ENCODE data around the gene IFRD2.
"Not testable (repeated sequence)": the region's sequence is repeated elsewhere in the genome, so short reads cannot be mapped to it uniquely, and the experiment has no call there.

The IFRD2 gene

DNA sequence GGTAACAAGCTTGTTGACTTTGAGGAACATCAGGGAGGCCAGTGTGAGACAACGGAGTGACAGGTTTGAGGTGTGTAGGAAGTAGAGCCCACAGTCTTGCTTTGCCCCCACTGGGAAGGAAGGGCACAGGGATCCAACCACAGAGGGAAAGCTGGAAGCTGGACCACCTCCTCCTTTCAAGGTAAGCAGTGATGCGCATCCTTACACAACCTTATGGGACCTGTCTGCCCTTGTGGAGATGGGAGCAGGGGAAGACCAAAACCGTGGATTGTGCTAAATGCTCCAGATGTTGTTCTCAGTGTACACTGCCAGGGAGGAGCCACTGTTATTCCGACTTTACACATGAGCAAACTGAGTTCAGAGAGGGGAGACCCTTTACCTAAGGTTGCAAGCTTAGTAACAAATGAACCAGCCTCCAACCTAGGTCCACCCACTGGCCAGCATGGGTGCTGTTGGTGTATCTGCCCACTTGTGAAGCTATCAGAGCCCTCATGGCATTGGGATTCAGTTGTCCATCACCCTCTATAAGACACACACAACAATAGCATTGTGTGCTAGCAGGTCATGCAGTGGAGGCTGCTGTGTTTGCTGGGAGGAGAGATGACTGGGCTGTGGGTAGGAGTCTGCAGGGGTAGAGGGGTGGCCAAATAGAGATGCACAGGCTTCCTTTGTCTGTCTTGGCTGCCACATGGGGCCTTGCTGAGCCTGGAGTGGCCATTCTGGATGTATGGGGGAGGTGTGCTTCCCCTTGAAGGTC, 13.9 kb downstream of the IFRD2 start:
- no peak for DNase-seq

DNA sequence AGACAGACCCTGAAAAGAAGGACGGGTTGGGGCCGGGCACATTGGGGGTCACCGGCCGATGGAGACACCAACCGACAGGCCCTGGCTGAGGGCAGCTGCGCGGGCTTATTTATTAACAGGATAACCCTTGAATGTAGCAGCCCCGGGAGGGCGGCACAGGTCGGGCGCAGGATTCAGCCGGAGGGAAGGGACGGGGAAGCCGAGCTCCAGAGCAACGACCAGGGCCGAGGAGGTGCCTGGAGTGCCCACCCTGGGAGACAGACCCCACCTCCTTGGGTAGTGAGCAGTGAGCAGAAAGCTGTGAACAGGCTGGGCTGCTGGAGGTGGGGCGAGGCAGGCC, 15.5 kb downstream of the IFRD2 start:
- DNase-seq, result no peak

DNA sequence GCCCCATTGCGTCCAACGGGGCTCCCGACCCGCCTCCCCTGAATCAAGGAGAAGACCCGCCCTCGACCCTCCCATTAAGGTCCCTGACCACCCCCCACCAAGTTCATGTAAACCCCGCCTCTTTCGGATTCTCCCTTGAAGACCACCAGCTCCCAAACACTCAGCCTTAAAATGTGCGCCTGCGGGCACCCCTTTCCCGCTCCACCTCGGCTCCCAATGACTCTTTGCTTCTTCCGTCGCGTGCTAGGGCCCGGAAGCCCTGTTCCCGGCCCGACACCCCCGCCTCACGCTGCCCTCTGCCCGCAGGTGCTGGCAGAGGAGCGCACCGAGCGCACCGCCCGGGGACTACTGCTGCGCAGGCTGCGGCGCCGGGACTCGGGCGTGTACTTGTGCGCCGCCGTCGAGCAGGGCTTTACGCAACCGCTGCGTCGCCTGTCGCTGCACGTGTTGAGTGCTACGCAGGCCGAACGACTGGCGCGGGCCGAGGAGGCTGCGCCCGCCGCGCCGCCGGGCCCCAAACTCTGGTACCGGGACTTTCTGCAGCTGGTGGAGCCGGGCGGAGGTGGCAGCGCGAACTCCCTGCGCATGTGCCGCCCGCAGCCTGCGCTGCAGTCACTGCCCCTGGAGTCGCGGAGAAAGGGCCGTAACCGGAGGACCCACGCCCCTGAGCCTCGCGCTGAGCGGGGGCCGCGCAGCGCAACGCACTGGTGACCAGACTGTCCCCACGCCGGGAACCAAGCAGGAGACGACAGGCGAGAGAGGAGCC, 16.1 kb downstream of the IFRD2 start:
- peak; percentile 57 for DNase-seq

DNA sequence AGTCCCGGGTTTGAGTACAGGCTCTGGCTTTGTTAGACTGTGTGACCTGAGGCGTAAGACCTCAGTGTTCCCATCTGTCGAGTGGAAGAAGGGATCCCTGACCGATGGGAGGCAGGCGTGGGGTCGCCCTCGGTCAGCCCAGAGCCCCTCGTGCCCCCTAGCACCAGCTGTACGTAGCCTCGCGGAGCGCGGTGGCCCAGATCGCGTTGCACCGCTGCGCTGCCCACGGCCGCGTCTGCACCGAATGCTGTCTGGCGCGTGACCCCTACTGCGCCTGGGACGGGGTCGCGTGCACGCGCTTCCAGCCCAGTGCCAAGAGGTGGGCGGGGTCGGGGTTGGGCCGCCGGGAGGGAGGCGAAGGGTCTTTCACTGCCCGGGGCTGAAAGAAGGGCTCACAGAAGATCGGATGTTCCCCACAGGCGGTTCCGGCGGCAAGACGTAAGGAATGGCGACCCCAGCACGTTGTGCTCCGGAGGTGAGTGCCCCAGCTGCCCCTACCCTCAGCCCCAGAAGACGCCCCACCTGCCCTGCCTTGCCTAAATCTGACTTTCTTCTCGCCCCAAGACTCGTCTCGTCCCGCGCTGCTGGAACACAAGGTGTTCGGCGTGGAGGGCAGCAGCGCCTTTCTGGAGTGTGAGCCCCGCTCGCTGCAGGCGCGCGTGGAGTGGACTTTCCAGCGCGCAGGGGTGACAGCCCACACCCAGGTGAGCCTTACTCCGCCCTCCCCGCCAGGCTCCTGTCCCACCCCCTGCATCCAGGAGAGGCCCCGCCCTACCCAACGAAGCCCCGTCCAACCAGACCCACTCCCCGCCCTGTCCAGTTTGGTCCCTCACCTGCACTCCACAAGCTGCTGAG, 16.9 kb downstream of the IFRD2 start:
- DNase-seq, result no peak

DNA sequence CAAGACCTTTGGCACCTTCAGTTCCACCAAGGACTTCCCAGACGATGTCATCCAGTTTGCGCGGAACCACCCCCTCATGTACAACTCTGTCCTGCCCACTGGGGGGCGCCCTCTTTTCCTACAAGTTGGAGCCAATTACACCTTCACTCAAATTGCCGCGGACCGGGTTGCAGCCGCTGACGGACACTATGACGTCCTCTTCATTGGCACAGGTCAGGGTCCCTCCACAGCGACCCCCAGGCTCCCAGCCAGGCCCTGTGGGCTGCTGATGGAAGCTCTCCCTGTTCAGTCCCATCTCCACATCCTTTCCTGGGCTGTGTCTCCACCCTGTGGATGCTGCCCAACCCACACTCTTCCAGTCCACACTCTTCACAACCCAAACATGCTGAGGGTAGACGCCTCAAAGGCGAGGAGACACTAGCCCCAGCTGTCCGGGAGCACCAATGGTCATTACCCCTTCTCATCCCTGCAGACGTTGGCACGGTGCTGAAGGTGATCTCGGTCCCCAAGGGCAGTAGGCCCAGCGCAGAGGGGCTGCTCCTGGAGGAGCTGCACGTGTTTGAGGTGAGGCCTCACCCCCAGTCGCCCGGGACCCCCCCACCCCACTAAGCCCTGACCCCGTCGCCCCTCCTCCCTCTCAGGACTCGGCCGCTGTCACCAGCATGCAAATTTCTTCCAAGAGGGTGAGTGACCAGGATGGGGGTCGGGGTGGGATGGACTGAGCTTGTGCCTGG, 17.7 kb downstream of the IFRD2 start:
- DNase-seq, result peak; percentile 85

DNA sequence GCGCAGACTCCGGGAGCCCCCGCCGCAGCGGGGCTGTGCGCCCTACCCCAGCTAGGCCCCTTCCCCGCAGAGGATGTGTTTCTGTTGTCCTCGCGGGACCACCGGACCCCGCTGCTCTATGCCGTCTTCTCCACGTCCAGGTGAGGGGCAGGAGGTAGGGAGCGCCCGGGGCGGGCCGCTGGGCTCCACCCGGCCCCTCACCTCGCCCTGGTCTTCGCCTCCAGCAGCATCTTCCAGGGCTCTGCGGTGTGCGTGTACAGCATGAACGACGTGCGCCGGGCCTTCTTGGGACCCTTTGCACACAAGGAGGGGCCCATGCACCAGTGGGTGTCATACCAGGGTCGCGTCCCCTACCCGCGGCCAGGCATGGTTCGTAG, 18.6 kb downstream of the IFRD2 start:
- no peak for DNase-seq

DNA sequence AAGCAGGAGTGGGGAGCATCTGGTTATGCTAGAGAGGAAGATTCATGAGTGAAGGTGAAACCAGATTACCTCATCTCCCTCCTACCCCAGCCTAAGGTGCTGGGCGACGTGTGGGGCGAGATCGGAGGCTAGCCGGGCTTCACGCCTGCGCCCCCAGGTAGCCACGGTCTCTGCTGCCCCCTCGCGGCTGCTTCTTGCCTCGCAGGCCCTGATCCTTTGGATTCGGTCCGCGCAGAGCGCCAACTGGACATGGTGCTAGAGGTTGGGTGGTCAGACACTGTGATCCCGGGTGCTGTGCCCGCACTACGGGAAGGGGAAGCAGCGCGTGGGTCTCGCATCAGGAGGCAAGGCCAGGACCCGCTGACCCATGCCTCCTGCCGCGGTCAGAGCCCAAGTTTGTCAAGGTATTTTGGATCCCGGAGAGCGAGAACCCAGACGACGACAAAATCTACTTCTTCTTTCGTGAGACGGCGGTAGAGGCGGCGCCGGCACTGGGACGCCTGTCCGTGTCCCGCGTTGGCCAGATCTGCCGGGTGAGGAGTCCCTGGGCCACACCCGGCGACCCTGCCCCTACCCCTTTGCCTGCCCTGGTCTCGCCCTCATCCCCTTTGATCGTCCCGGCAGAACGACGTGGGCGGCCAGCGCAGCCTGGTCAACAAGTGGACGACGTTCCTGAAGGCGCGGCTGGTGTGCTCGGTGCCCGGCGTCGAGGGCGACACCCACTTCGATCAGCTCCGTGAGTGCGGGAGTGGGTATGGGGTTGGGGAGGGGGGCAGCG, 19.1 kb downstream of the IFRD2 start:
- DNase-seq, result peak; percentile 92

DNA sequence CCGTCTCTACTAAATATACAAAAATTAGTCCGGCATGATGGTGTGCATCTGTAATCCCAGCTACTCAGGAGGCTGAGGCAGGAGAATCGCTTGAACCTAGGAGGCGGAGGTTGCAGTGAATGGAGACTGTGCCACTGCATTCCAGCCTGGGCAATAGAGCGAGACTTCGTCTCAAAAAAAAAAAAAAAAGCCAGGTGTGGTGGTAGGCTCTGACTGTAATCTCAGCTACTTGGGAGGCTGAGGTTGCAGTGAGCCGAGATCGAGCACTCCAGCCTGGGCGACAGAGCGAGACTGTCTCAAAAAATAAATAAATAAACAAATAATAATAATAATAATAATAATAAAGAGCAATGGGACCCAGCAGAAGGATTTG, 19.7 kb downstream of the IFRD2 start:
- not testable (repeated sequence) for DNase-seq

DNA sequence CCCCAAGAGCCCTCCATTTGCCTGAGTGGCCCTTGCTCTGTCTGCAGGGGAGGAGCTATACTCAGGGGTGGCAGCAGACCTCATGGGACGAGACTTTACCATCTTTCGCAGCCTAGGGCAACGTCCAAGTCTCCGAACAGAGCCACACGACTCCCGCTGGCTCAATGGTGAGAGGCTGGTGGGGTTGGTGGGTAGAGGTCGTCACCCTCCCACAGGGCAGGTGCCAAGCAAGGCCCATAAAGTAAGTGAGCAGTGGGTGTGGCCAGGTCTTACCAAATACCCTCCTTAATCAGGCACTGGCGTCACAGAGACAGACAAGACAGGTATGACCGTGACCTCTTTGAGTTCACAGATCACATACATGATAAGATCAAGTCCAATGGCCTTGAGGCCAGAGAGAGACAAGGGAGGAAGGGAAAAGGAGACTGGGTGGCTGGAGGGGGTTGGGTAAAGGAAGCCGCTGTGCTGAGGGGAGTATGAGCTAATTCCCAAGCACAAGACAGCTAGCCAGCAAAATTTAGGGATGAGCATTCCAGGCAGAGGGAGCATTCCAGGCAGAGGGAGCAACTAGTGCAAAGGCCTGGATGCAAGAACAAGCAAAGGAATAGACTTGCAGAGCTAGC, 20.8 kb downstream of the IFRD2 start:
- no peak for DNase-seq

DNA sequence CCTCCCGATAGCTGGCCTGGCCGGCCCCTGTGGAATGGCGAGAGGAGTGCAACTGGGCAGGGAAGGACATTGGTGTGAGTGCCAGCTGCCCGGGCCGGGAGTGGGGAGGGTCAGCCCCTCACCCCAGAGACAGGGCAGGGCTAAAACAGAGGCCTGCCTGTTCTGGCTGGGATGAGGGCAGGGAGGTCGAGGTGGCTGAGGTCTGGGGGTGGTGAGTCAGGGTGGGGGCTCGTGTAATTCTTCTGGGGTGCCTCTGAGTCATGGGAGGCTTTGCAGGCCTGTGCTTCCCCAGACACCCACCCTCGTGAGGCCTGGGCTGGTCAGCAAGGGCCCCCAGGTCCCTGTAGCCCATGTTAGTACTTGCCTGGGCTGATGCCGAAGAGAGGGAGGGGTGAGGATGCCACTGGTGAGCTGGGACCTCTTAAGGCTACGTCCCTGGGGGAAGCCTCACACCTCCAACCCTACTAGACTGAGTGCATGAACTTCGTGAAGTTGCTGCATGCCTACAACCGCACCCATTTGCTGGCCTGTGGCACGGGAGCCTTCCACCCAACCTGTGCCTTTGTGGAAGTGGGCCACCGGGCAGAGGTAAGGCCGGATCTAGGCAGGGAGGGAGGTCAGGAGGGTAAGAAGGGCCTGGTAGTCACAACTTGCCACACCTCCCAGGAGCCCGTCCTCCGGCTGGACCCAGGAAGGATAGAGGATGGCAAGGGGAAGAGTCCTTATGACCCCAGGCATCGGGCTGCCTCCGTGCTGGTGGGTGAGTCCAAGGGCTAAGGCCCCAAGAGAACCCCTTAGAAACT, 21.6 kb downstream of the IFRD2 start:
- no peak for DNase-seq

DNA sequence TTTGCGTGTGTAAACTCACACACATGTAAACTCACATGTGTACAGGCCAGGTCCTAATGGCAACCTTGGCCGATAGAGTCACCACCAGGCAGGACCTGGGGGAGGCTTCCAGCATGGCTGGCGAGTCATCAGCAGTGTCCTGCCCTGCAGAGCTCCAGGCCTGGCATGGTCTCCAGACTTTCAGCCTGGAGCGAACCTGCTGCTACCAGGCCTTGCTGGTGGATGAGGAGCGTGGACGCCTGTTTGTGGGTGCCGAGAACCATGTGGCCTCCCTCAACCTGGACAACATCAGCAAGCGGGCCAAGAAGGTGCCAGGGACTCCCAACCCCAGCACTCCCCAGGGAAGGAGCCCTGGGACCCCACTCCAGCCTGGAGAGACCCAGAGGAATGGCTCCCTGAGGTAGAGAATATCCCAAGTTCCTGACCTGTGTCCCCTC, 22.2 kb downstream of the IFRD2 start:
- DNase-seq, result no peak

DNA sequence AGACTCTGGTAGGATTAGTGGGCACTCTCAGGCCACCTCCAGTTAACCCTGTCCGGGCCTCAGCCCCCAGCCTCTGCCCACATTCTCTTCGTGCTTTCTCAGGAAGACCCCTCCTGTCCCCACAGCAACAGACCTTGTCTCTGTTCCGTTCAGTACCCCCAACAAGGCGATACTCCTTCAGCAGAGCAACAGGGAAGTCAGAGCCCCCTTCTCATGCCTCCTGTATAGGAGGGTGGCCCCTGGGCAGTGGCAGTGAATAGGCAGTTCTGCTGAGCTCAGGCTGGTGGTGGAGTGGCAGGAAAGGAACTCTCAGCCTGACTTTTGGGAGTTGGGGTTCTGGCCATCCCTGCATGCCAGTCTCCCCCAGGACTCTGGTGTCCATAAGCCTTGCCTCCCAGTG, 22.8 kb downstream of the IFRD2 start:
- no peak for DNase-seq

DNA sequence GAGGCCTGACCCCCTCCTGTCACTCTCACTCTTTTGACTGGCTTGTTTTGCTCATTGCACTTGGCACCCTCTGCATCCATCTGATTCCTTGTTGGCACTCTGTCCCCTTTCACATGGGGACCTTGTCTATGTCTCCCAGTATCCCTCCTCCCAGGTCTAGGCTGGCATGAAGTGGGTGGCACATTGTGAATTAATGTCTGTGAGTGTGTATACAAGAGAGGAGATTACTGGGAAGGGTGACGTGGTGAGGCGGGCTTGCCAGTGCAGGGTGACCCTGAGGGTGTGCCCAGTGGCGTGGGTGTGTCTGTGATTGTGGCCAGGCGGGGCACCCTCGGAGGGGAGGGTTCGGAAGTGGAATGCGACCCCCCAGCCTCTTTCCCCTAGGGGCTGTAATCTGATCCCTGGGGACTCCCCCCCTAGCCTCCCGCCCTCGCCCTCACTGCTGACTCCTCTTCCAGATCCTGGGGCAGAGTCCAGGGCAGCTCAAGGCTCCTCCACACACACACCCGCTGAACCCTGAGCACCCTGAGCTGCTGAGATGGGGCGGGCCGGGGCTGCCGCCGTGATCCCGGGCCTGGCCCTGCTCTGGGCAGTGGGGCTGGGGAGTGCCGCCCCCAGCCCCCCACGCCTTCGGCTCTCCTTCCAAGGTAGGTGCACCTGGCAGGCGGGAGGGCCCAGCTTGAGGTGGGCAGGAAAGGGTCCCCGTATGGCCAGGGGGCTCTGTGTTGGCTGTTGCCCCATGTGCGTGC, 23.4 kb downstream of the IFRD2 start, which contains the start of gene SEMA3B:
Gene SEMA3B (plus strand): TSS at position 445 of the 749 bp plus-strand sequence. CDS start 94 bp downstream, at position 539.
- DNase-seq, result no peak

DNA sequence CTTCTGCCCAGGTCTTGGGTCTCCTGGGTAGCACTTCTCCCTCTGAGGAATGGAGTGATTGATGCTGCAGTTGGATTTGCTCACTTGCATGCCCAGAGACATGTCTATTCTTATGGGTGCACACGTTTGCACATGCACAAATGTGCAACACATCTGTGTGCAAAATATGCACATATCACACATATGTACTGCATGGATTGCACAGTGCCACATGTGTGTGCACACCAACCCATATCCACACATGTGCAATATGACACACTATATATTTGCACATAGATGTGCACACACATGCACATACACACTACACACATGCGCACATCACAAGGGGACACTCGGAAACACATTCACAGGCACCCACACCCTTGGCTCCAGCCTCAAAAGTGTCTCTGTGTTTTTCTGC, 24.0 kb downstream of the IFRD2 start:
- DNase-seq, result no peak

DNA sequence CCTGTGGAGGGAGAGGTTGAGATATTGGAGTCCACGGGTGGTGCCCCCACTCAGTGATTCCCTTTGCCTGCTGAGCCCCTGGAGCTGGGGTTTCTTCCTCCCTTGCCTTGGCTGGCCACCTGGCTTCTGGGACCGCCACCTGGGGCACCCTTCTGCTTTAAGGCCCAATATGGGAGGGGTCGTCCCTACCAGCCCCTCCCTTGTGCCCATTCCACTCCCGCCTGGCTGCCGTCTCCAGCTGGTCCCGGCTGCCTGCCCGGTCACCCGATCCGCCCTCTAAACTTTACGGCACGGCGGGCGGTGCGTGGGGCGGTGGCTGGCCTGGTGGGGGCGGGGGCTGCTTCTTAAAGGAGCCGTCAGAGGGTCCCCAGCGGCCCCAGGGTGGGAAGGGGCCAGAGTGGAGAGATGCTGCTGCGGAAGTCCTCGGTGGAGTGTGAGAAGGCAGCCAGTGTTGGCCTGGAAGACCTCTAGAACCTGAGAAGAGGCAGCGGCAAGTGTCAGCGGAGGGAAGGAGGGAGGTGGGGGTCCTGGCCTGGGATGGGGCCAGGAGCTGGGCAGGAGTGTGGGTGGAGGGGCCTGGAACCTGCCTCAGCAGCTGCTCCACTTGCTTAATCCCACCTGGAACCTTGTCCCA, 24.8 kb downstream of the IFRD2 start:
- DNase-seq, result no peak

DNA sequence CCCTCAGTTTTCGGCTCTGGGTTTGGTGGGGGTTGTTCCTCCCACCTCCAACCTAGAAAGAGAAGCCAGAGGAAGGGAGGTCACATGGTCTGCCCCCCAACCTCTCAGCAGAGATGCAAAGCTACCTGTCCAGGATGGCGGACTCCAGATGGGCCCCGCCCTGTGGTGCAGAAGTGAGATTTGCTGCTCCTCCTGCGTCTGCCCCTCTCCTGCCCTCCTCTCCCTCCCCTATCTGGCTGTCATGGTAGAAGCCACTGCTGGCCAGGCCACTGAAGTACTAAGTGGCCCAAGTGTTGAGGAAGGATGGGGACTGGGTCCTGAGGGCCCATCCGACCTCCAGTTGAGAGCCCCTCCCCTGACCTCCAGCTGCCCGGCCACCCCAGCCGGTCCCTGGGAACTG, 25.4 kb downstream of the IFRD2 start:
- DNase-seq, result no peak

DNA sequence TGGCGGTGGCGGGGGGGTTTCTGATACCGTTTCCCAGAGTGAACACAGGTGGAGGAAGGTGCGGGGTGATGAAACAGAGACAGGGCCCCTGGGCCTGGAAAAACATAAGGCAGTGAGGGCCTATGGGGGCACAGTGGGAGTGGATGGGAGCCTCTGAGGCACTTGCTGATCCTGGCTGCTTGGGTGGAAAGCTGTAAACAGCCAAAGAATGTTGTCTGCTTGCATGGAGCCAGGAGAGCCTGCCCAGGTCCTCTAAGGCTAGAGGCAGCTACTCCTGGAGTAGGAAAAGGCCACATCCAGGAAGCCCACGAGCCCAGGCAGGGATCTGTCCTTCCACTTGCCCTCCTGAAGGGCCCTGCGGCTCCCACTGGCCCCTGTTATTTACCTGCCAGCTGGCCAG, 26.2 kb downstream of the IFRD2 start:
- no peak for DNase-seq

DNA sequence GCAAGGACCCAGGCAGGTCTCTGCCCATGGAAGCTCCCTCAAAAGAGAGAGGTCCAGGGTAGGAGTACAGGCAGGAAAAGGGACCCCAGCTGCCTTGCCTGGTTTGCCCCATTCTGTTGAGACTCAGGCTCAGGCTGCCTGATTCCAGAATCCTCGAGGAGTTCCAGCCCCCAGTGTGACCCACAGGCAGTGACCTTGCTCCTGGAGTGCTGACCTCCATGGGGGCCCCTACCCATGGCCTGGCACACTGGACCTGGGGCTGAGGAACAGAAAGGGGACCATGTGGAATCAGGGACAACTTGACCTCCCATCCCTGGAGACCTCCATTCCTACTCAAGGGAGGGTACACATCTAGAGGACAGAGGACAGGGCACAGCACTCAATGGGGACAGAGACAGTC, 26.7 kb downstream of the IFRD2 start:
- no peak for DNase-seq

DNA sequence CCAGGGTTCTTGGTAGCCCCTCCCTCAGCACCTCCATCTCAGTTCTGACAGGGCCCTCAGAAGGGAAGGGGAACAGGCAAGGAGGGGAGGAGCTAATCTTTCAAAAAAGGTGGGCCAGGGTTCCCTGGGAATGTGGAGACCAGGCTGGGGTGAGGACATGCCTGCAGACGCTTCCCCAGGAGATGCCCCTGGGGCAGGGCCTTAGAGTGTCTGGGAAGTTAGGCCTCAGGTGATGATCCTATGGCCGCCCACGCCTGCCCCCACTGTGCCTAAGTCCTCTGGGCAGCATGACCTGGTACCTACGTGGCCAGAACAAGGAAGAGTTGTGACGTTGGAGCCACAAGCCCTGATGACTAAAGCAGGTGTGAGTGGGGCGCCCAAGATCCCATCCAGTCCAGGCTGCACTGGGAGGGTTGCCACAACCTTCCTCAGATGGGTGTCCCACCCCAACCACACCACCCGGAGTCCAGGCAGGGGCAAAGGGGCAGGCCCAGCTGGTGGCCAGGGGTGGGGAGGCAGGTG, 27.2 kb downstream of the IFRD2 start:
- no peak for DNase-seq
